Mesenchymal stem cell (in vitro differentiated cells and primary cell): ENCODE measurements around the gene SPAG17.

Experiments used
- DNase-seq: peaks from one replicate; pipeline ENCODE4 v3.0.0-alpha.2; 2013
- H2AFZ ChIP-seq: one replicate; pipeline ENCODE4 v1.6.1; 2013; ENCODE audit warnings: low read depth, mild to moderate bottlenecking, control low read depth, inconsistent platforms, low read length, moderate library complexity
- H2AK5ac ChIP-seq: 2 replicates; pipeline ENCODE4 v1.6.1; 2013; ENCODE audit warnings: low read length, moderate library complexity, mild to moderate bottlenecking, inconsistent platforms; ENCODE audit not compliant: severe bottlenecking
- H2BK120ac ChIP-seq: one replicate; pipeline ENCODE4 v1.6.1; 2013; ENCODE audit warnings: low read depth, mild to moderate bottlenecking, inconsistent platforms, low read length, moderate library complexity
- H2BK12ac ChIP-seq, 2 experiments: one replicate each; pipeline ENCODE4 v1.6.1; 2013; ENCODE audit warnings: inconsistent platforms in 2 of 2, low read length in 2 of 2, mild to moderate bottlenecking in 2 of 2, moderate library complexity in 2 of 2, control low read depth in 1 of 2
- H2BK15ac ChIP-seq: one replicate; pipeline ENCODE4 v1.6.1; 2013; ENCODE audit warnings: mild to moderate bottlenecking, low read depth, inconsistent platforms; ENCODE audit not compliant: poor library complexity, severe bottlenecking
- H2BK5ac ChIP-seq: 2 replicates; pipeline ENCODE4 v1.6.1; 2013; ENCODE audit warnings: low read depth, mild to moderate bottlenecking, low read length, control low read depth, inconsistent platforms; ENCODE audit not compliant: poor library complexity, severe bottlenecking
- H3K14ac ChIP-seq, 2 experiments: one replicate each; pipeline ENCODE4 v1.6.1; 2013; ENCODE audit warnings: inconsistent platforms in 2 of 2, low read length in 2 of 2, control low read depth in 1 of 2, mild to moderate bottlenecking in 1 of 2, moderate library complexity in 1 of 2
- H3K18ac ChIP-seq, 2 experiments: one replicate each; pipeline ENCODE4 v1.6.1; 2013; ENCODE audit warnings: inconsistent platforms in 2 of 2, low read length in 2 of 2, control low read depth in 1 of 2, low read depth in 1 of 2, mild to moderate bottlenecking in 1 of 2
- H3K23ac ChIP-seq, 2 experiments: one replicate each; pipeline ENCODE4 v1.6.1; 2013; ENCODE audit warnings: inconsistent platforms in 2 of 2, low read length in 2 of 2, mild to moderate bottlenecking in 2 of 2, moderate library complexity in 2 of 2, control low read depth in 1 of 2
- H3K27ac ChIP-seq: 2 replicates; pipeline ENCODE4 v1.5.1; 2013; ENCODE audit warnings: mild to moderate bottlenecking, moderate library complexity, low read length, control low read depth, inconsistent platforms; ENCODE audit not compliant: poor library complexity, severe bottlenecking
- H3K27me3 ChIP-seq, 2 experiments: 2 replicates each; pipeline versions ENCODE4 v1.6.1 to v1.7.0; 2013; ENCODE audit warnings: low read length in 2 of 2, mild to moderate bottlenecking in 2 of 2, moderate library complexity in 2 of 2, control low read depth in 1 of 2, inconsistent platforms in 1 of 2; ENCODE audit not compliant: control insufficient read depth in 1 of 2, insufficient read depth in 1 of 2
- H3K36me3 ChIP-seq, 2 experiments: 2 replicates each; pipeline versions ENCODE4 v1.6.1 to v1.7.0; 2013; ENCODE audit warnings: low read length in 2 of 2, control low read depth in 1 of 2, inconsistent platforms in 1 of 2, low read depth in 1 of 2, mild to moderate bottlenecking in 1 of 2; ENCODE audit not compliant: insufficient read depth in 2 of 2, control insufficient read depth in 1 of 2
- H3K4ac ChIP-seq, 2 experiments: one replicate each; pipeline ENCODE4 v1.6.1; 2013; ENCODE audit warnings: inconsistent platforms in 2 of 2, low read length in 2 of 2, mild to moderate bottlenecking in 2 of 2, moderate library complexity in 2 of 2, control low read depth in 1 of 2, low read depth in 1 of 2
- H3K4me1 ChIP-seq: 2 replicates; pipeline ENCODE4 v1.6.1; 2013; ENCODE audit warnings: low read depth, low read length, control low read depth; ENCODE audit not compliant: control insufficient read depth, insufficient read depth
- H3K4me2 ChIP-seq: 2 replicates; pipeline ENCODE4 v1.6.1; 2013; ENCODE audit warnings: low read length, mild to moderate bottlenecking, inconsistent platforms; ENCODE audit not compliant: poor library complexity, severe bottlenecking
- H3K4me3 ChIP-seq, 2 experiments: 2 replicates each; pipeline versions ENCODE4 v1.5.1 to v1.7.0; 2013; ENCODE audit warnings: low read length in 2 of 2, mild to moderate bottlenecking in 2 of 2, control low read depth in 1 of 2, low read depth in 1 of 2; ENCODE audit not compliant: insufficient read depth in 1 of 2
- H3K79me1 ChIP-seq: replicated peaks from 2 replicates; pipeline ENCODE4 v1.6.1; 2013; ENCODE audit warnings: mild to moderate bottlenecking, control low read depth, low read length, inconsistent platforms; ENCODE audit not compliant: poor library complexity, severe bottlenecking
- H3K9ac ChIP-seq: 2 replicates; pipeline ENCODE4 v1.7.0; 2013; ENCODE audit warnings: mild to moderate bottlenecking, low read length, moderate library complexity
- H3K9me3 ChIP-seq: 2 replicates; pipeline ENCODE4 v1.7.0; 2013; ENCODE audit warnings: mild to moderate bottlenecking, low read length; ENCODE audit not compliant: control insufficient read depth
- H4K8ac ChIP-seq: one replicate; pipeline ENCODE4 v1.6.1; 2013; ENCODE audit warnings: inconsistent platforms, mild to moderate bottlenecking, low read length, moderate library complexity
- H4K91ac ChIP-seq: one replicate; pipeline ENCODE4 v1.6.1; 2013; ENCODE audit warnings: mild to moderate bottlenecking, low read length, inconsistent platforms
- WGBS: methylation state at CpG from one replicate; pipeline ENCODE4 v1.1.7; 2013; ENCODE audit warnings: mixed read lengths; 5-methylcytosine and 5-hydroxymethylcytosine counted together

The SPAG17 gene

GRCh38 chr1:118028267-118028666, 156.8 kb downstream of the SPAG17 start:
- no peak overlapping the region for H3K27ac ChIP-seq
- no peak overlapping the region for H3K4me2 ChIP-seq
- H4K8ac ChIP-seq: no peak overlapping the region
- H2BK120ac ChIP-seq: no peak overlapping the region
- H3K27me3 ChIP-seq: no peaks in the 10 kb centered on the region
- no peaks in the 10 kb centered on the region for H3K4me1 ChIP-seq
- H3K36me3 ChIP-seq: no peaks in the 10 kb centered on the region
- no peak overlapping the region for H2BK15ac ChIP-seq
- H2AFZ ChIP-seq: no peak overlapping the region
- no peak overlapping the region for H4K91ac ChIP-seq
- no peak for DNase-seq
- no peak overlapping the region for H3K14ac ChIP-seq
- no peak overlapping the region for H2BK5ac ChIP-seq
- H3K9me3 ChIP-seq: no peaks in the 10 kb centered on the region
- H3K9ac ChIP-seq: no peak overlapping the region
- H3K23ac ChIP-seq: no peak overlapping the region
- no peak overlapping the region for H2AK5ac ChIP-seq
- no peak overlapping the region for H3K4me3 ChIP-seq
- H3K79me1 ChIP-seq: no peaks in the 10 kb centered on the region
- WGBS: 61% methylated on average over 1 of the region's 1 CpG
- no peak overlapping the region for H3K18ac ChIP-seq
- H2BK12ac ChIP-seq: no peak overlapping the region
- H3K4ac ChIP-seq: no peak overlapping the region

- Histone ChIP-seq H3K9me3 (no peaks in the 10 kb centered on the region), H3K4ac (no peak overlapping the region), H2AK5ac (no peak overlapping the region), H3K4me3 (no peak overlapping the region), H3K4me2 (no peak overlapping the region), H3K18ac (no peak overlapping the region), H3K4me1 (no peaks in the 10 kb centered on the region), H2BK5ac (no peak overlapping the region), H2BK15ac (no peak overlapping the region), H2BK12ac (no peak overlapping the region), H3K23ac (no peak overlapping the region), H2BK120ac (no peak overlapping the region), H3K27me3 (no peaks in the 10 kb centered on the region), H3K9ac (no peak overlapping the region), H2AFZ (no peak overlapping the region), H3K14ac (no peak overlapping the region), H3K27ac (no peak overlapping the region), H4K8ac (no peak overlapping the region), H4K91ac (no peak overlapping the region), H3K79me1 (no peaks in the 10 kb centered on the region), H3K36me3 (no peaks in the 10 kb centered on the region)
- WGBS: 80% methylated on average over 3 of the region's 3 CpGs
- DNase-seq: no peak
Measured at GRCh38 chr1:118023199-118023598, 161.8 kb downstream of the SPAG17 start.

GRCh38 chr1:118021668-118022067, 163.4 kb downstream of the SPAG17 start:
- H3K4ac ChIP-seq: no peak overlapping the region
- H3K9me3 ChIP-seq: no peaks in the 10 kb centered on the region
- H2AFZ ChIP-seq: no peak overlapping the region
- no peak overlapping the region for H4K91ac ChIP-seq
- no peak overlapping the region for H2BK120ac ChIP-seq
- H3K9ac ChIP-seq: no peak overlapping the region
- H4K8ac ChIP-seq: no peak overlapping the region
- H3K79me1 ChIP-seq: no peaks in the 10 kb centered on the region
- no peak overlapping the region for H2AK5ac ChIP-seq
- no peak overlapping the region for H3K18ac ChIP-seq
- no peak overlapping the region for H3K23ac ChIP-seq
- no peaks in the 10 kb centered on the region for H3K4me1 ChIP-seq
- no peak for DNase-seq
- H3K14ac ChIP-seq: no peak overlapping the region
- H3K27ac ChIP-seq: no peak overlapping the region
- no peak overlapping the region for H3K4me2 ChIP-seq
- H2BK12ac ChIP-seq: no peak overlapping the region
- H3K36me3 ChIP-seq: no peaks in the 10 kb centered on the region
- H3K27me3 ChIP-seq: no peaks in the 10 kb centered on the region
- WGBS: no CpG with 5 or more reads among the region's 1 CpG
- H2BK5ac ChIP-seq: no peak overlapping the region
- no peak overlapping the region for H3K4me3 ChIP-seq
- no peak overlapping the region for H2BK15ac ChIP-seq

GRCh38 chr1:118018060-118018459, 167.0 kb downstream of the SPAG17 start:
- Histone ChIP-seq H2BK5ac (no peak overlapping the region), H3K27me3 (no peaks in the 10 kb centered on the region), H4K8ac (no peak overlapping the region)

More at GRCh38 chr1:118018060-118018459, 167.0 kb downstream of the SPAG17 start:
- H3K9ac ChIP-seq: no peak overlapping the region
- no peak overlapping the region for H2AFZ ChIP-seq
- H3K36me3 ChIP-seq: no peaks in the 10 kb centered on the region
- no peak overlapping the region for H3K23ac ChIP-seq
- H4K91ac ChIP-seq: no peak overlapping the region
- no peaks in the 10 kb centered on the region for H3K79me1 ChIP-seq
- no peaks in the 10 kb centered on the region for H3K9me3 ChIP-seq
- H3K4me2 ChIP-seq: no peak overlapping the region
- H2BK12ac ChIP-seq: no peak overlapping the region
- no CpG with 5 or more reads among the region's 1 CpG for WGBS
- no peak overlapping the region for H2BK15ac ChIP-seq
- H2AK5ac ChIP-seq: no peak overlapping the region
- no peak overlapping the region for H3K4me3 ChIP-seq
- no peak for DNase-seq
- no peaks in the 10 kb centered on the region for H3K4me1 ChIP-seq
- H2BK120ac ChIP-seq: no peak overlapping the region
- H3K18ac ChIP-seq: no peak overlapping the region
- no peak overlapping the region for H3K4ac ChIP-seq
- no peak overlapping the region for H3K14ac ChIP-seq
- no peak overlapping the region for H3K27ac ChIP-seq
